Smooth muscle cell (in vitro differentiated cells): Measurements from ENCODE around the gene OSBPL6. TPM values are rescaled to one million over a fixed set of nuclear protein-coding genes. Genes with fewer than 3 reads are reported as not detected.

ENCODE experiments used
- DNase-seq: peaks from one replicate; lab custom pipeline; 2025; ENCODE audit not compliant: unreplicated experiment; lab: John Stamatoyannopoulos, UW
- H2AFZ ChIP-seq: fragments of 200-600 bp; sonication (generic); 2 replicates; pipeline ENCODE4 v1.6.0; 2016; ENCODE audit warnings: antibody characterized with exemption, low read depth, mild to moderate bottlenecking
- H3F3A ChIP-seq: fragments of 200-600 bp; sonication (generic); 2 replicates; pipeline ENCODE4 v1.6.0; 2017; ENCODE audit warnings: antibody characterized with exemption, low read depth
- H3K27ac ChIP-seq: fragments of 200-600 bp; sonication (generic); 2 replicates; pipeline ENCODE4 v1.5.1; 2016; ENCODE audit warnings: low read depth, mild to moderate bottlenecking
- H3K27me3 ChIP-seq: fragments of 200-600 bp; sonication (generic); 2 replicates; pipeline ENCODE4 v1.6.1; 2016; ENCODE audit warnings: low read depth, mild to moderate bottlenecking
- H3K36me3 ChIP-seq: fragments of 200-600 bp; sonication (generic); 2 replicates; pipeline ENCODE4 v1.5.1; 2016; ENCODE audit warnings: low read depth
- H3K4me1 ChIP-seq: fragments of 200-600 bp; sonication (generic); 2 replicates; pipeline ENCODE4 v1.5.1; 2016; ENCODE audit warnings: low read depth
- H3K4me2 ChIP-seq: fragments of 200-600 bp; sonication (generic); 2 replicates; pipeline ENCODE4 v1.6.0; 2016; ENCODE audit warnings: mild to moderate bottlenecking
- H3K4me3 ChIP-seq: fragments of 200-600 bp; sonication (generic); 2 replicates; pipeline ENCODE4 v1.5.1; 2016; ENCODE audit warnings: mild to moderate bottlenecking
- H3K79me2 ChIP-seq: fragments of 200-600 bp; sonication (generic); 2 replicates; pipeline ENCODE4 v1.6.0; 2016; ENCODE audit warnings: low read depth, mild to moderate bottlenecking
- H3K9ac ChIP-seq: fragments of 200-600 bp; sonication (generic); 2 replicates; pipeline ENCODE4 v1.6.0; 2016; ENCODE audit warnings: low read depth
- H3K9me3 ChIP-seq: fragments of 200-600 bp; sonication (generic); replicated peaks from 2 replicates; pipeline ENCODE4 v1.5.1; 2016; ENCODE audit warnings: low read depth
- H4K20me1 ChIP-seq: fragments of 200-600 bp; sonication (generic); 2 replicates; pipeline ENCODE4 v1.6.0; 2016; ENCODE audit warnings: low read depth
- CTCF ChIP-seq: fragments of 200-600 bp; sonication (generic); IDR thresholded peaks from 2 replicates; pipeline ENCODE4 v1.5.1; 2017; ENCODE audit warnings: borderline replicate concordance, mild to moderate bottlenecking, antibody characterized with exemption; ENCODE audit not compliant: insufficient read depth, poor library complexity, severe bottlenecking
- WGBS: methylation state at CpG from one replicate; pipeline ENCODE4 v1.1.7; 2016; ENCODE audit warnings: low lambda C conversion rate; 5-methylcytosine and 5-hydroxymethylcytosine counted together
- polyA plus RNA-seq: library from polyadenylated mRNA; unstranded; fragments of >200 nt; fragmentation: Nextera tagmentation; extraction: Ambion mirVana; gene quantifications from 2 replicates; pipeline ENCODE4 v1.2.1, GENCODE V29; 2016
- total RNA-seq: library from RNA; depleted of rRNA; stranded (reverse); fragments of >200 nt; gene quantifications from 2 replicates; pipeline ENCODE4 v1.2.3, GENCODE V29; 2014

OSBPL6 gene
- total and polyA plus RNA-seq, 2 experiments from 2014 or later = 7.4 to 7.6 TPM

DNA sequence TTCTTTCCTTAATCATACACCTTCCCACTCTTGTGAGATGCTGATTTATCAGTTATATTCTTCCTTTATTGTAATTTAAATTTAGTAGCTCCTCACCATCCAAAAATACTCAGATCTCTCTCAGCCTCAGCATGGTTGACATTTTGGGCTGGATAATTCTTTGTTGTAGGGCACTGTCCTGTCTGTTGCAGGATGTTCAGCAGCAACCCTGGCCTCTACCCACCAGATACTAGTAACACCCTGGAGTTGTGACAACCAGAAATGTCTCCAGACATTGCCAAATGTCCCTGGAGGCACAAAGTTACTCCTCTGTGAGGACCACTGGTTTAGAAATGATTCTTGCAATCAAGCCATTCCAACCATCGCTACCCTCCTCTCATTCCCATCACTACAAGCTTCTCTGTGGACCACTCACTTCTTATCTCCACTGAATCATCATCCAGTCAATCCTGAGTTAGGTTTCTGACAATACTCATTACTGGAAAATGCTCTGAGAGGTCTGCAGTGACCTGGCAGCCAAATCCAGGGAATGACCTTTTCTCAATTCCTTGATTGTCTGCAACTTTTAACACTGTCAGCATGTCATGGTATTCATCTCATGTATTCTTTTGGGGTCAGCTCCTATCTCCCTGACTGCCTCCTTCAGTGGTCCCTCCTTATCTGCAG lies 43.3 kb downstream of the OSBPL6 start:
- Histone ChIP-seq H3K9ac (no peak overlapping the region), H3K27me3 (no peaks in the 10 kb centered on the region), H2AFZ (no peak overlapping the region), H4K20me1 (no peaks in the 10 kb centered on the region), H3K4me2 (no peak overlapping the region), H3K36me3 (no peaks in the 10 kb centered on the region), H3K4me1 (no peaks in the 10 kb centered on the region), H3F3A (no peaks in the 10 kb centered on the region), H3K27ac (no peak overlapping the region), H3K79me2 (no peaks in the 10 kb centered on the region), H3K9me3 (no peaks in the 10 kb centered on the region), H3K4me3 (no peak overlapping the region)
- no peak for DNase-seq
- WGBS = 100% methylated on average over 1 of the region's 1 CpG
- TF ChIP-seq CTCF = no peak

- Histone ChIP-seq H3K9me3 (no peaks in the 10 kb centered on the region), H3K79me2 (no peaks in the 10 kb centered on the region), H3K4me1 (no peaks in the 10 kb centered on the region), H2AFZ (no peak overlapping the region), H3F3A (no peaks in the 10 kb centered on the region), H4K20me1 (no peaks in the 10 kb centered on the region), H3K27me3 (no peaks in the 10 kb centered on the region), H3K4me3 (no peak overlapping the region), H3K9ac (no peak overlapping the region), H3K36me3 (no peaks in the 10 kb centered on the region), H3K4me2 (no peak overlapping the region), H3K27ac (no peak overlapping the region)
- TF ChIP-seq CTCF = no peak
- 77% methylated on average over 4 of the region's 4 CpGs for WGBS
- no peak for DNase-seq
Observed at GRCh38 chr2:178238154-178238521, 43.8 kb downstream of the OSBPL6 start.

GRCh38 chr2:178238750-178239149 lies 44.4 kb downstream of the OSBPL6 start:
- no peak overlapping the region for H3K9ac ChIP-seq
- no peaks in the 10 kb centered on the region for H3K4me1 ChIP-seq
- H4K20me1 ChIP-seq = no peaks in the 10 kb centered on the region
- no peak overlapping the region for H3K27ac ChIP-seq
- TF ChIP-seq CTCF = no peak
- no peaks in the 10 kb centered on the region for H3K79me2 ChIP-seq
- no peaks in the 10 kb centered on the region for H3K9me3 ChIP-seq
- H3K4me3 ChIP-seq = no peak overlapping the region
- no peaks in the 10 kb centered on the region for H3K36me3 ChIP-seq
- no peaks in the 10 kb centered on the region for H3K27me3 ChIP-seq
- no peak overlapping the region for H3K4me2 ChIP-seq
- H3F3A ChIP-seq = no peaks in the 10 kb centered on the region
- WGBS = 82% methylated on average over 2 of the region's 2 CpGs
- no peak overlapping the region for H2AFZ ChIP-seq
- no peak for DNase-seq
